Esophagus muscularis mucosa (tissue), 3 donors: ENCODE measurements around the gene CCL24.

Experiments used
- POLR2A ChIP-seq: fragments of 450-650 bp; IDR thresholded peaks from one replicate; pipeline ENCODE4 v1.6.1; 2017; ENCODE audit warnings: antibody characterized with exemption, moderate library complexity, mild to moderate bottlenecking, low read depth
- TF ChIP-seq, protein P1 (sequence below), 3 experiments: fragments of 200-600 bp in 2 of 3; fragments of 450-650 bp in 1 of 3; sonication (generic) in 2 of 3; IDR thresholded peaks; one replicate each; pipeline ENCODE4 v1.5.1; 2017 to 2019; ENCODE audit warnings: antibody characterized with exemption in 3 of 3, mild to moderate bottlenecking in 2 of 3, moderate library complexity in 1 of 3

- TF ChIP-seq, protein P1, sequence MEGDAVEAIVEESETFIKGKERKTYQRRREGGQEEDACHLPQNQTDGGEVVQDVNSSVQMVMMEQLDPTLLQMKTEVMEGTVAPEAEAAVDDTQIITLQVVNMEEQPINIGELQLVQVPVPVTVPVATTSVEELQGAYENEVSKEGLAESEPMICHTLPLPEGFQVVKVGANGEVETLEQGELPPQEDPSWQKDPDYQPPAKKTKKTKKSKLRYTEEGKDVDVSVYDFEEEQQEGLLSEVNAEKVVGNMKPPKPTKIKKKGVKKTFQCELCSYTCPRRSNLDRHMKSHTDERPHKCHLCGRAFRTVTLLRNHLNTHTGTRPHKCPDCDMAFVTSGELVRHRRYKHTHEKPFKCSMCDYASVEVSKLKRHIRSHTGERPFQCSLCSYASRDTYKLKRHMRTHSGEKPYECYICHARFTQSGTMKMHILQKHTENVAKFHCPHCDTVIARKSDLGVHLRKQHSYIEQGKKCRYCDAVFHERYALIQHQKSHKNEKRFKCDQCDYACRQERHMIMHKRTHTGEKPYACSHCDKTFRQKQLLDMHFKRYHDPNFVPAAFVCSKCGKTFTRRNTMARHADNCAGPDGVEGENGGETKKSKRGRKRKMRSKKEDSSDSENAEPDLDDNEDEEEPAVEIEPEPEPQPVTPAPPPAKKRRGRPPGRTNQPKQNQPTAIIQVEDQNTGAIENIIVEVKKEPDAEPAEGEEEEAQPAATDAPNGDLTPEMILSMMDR (IDR thresholded peaks at IDR 0.05), result no peak
- TF ChIP-seq POLR2A, result no peak
Observed at GRCh38 chr7:75847707-75848106, 34.1 kb upstream of the CCL24 start.
